ENCODE measurements around the gene PRDM2. TPM values are rescaled to one million over a fixed set of nuclear protein-coding genes. Genes with fewer than 3 reads are reported as not detected.

The PRDM2 gene
- total and polyA plus RNA-seq, 2 experiments from 2014 or later: 11.5 to 18.6 TPM

DNA sequence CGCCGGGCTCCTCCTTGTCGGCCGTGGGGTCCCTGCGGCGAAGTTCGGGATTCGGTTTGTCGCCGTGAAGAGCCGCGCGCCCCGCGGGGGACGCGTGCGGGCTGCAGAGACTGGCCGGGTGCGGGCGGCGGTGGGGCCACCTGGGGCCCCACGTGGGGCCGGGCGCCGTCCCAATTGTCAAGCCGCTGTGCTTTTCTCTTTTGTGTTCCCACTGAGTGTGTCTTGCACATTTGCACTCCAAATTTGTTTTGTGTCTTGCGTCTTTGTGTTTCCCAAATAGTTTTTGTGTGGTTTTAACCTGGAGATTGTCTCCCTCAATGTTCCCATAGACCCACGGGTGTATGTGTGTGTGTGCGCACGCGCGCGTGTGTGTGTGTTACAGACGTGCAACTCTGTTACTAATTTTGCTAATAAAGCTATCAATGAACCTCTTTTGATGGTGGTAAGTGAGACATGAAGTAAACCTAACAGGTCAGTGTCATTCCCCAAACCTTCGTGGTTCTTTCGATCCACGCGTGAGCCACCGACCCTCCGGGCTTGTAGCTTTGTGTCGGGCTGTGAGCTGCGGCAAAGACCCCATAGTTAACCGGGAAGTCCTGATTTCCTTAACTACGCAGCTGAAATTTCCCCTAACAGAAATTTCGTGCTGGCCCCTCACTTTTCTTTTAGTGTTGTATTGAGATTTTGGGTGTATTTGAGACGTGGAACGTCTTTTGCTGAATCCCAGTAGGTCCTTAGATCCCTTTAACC lies 708 bp downstream of the PRDM2 start:
- peaks cover 46% of the 10 kb centered on the region for H3K79me2 ChIP-seq
- peaks cover 6% of the 10 kb centered on the region for H3K4me1 ChIP-seq (ENCODE audit: insufficient read depth)
- no peaks in the 10 kb centered on the region for H3K9me2 ChIP-seq (replicated peaks; ENCODE audit: insufficient read depth)
- no peaks in the 10 kb centered on the region for H3K27me3 ChIP-seq
- no peaks in the 10 kb centered on the region for H3K9me3 ChIP-seq (ENCODE audit: low read depth)
- H4K20me1 ChIP-seq (ENCODE audit: insufficient read depth, poor library complexity, severe bottlenecking): no peaks in the 10 kb centered on the region
- H3K4me2 ChIP-seq: peak overlapping the region; percentile 74
- TF ChIP-seq EZH2 (IDR thresholded peaks at IDR 0.05; ENCODE audit: borderline replicate concordance) (no peak), EZH2phosphoT487 (IDR thresholded peaks at IDR 0.05; ENCODE audit: low read depth, severe bottlenecking, unreplicated experiment) (no peak)
- TF ChIP-seq, protein P1, sequence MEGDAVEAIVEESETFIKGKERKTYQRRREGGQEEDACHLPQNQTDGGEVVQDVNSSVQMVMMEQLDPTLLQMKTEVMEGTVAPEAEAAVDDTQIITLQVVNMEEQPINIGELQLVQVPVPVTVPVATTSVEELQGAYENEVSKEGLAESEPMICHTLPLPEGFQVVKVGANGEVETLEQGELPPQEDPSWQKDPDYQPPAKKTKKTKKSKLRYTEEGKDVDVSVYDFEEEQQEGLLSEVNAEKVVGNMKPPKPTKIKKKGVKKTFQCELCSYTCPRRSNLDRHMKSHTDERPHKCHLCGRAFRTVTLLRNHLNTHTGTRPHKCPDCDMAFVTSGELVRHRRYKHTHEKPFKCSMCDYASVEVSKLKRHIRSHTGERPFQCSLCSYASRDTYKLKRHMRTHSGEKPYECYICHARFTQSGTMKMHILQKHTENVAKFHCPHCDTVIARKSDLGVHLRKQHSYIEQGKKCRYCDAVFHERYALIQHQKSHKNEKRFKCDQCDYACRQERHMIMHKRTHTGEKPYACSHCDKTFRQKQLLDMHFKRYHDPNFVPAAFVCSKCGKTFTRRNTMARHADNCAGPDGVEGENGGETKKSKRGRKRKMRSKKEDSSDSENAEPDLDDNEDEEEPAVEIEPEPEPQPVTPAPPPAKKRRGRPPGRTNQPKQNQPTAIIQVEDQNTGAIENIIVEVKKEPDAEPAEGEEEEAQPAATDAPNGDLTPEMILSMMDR (IDR thresholded peaks at IDR 0.05; ENCODE audit: poor library complexity): no peak
- WGBS (ENCODE audit: low lambda C conversion rate, missing lambda C conversion rate): 17% methylated on average over 46 of the region's 48 CpGs
- peak overlapping the region; percentile 99 for H3K27ac ChIP-seq
- peak overlapping the region; percentile 96 for H2AFZ ChIP-seq
- no peaks in the 10 kb centered on the region for H3K36me3 ChIP-seq (replicated peaks; ENCODE audit: insufficient read depth, low read depth)
- DNase-seq (ENCODE audit: low spot score): peak; percentile 50
- peak overlapping the region; percentile 93 for H3K4me3 ChIP-seq

GRCh38 chr1:13701271-13701640 lies 1.3 kb downstream of the PRDM2 start:
- no peaks in the 10 kb centered on the region for H3K9me3 ChIP-seq (ENCODE audit: low read depth)
- H3K4me3 ChIP-seq: peak overlapping the region; percentile 93
- H3K79me2 ChIP-seq: peaks cover 50% of the 10 kb centered on the region
- H3K4me1 ChIP-seq (ENCODE audit: insufficient read depth): peaks cover 6% of the 10 kb centered on the region
- TF ChIP-seq EZH2 (IDR thresholded peaks at IDR 0.05; ENCODE audit: borderline replicate concordance): no peak
- no peak for TF ChIP-seq EZH2phosphoT487 (IDR thresholded peaks at IDR 0.05; ENCODE audit: low read depth, severe bottlenecking, unreplicated experiment)
- TF ChIP-seq, protein P1 (IDR thresholded peaks at IDR 0.05; ENCODE audit: poor library complexity): no peak
- peak overlapping the region; percentile 74 for H3K4me2 ChIP-seq
- H3K36me3 ChIP-seq (replicated peaks; ENCODE audit: insufficient read depth, low read depth): no peaks in the 10 kb centered on the region
- no peaks in the 10 kb centered on the region for H3K27me3 ChIP-seq
- no peak for DNase-seq (ENCODE audit: low spot score)
- no peaks in the 10 kb centered on the region for H3K9me2 ChIP-seq (replicated peaks; ENCODE audit: insufficient read depth)
- peak overlapping the region; percentile 99 for H3K27ac ChIP-seq
- 85% methylated on average over 6 of the region's 6 CpGs for WGBS (ENCODE audit: low lambda C conversion rate, missing lambda C conversion rate)
- peak overlapping the region; percentile 96 for H2AFZ ChIP-seq
- H4K20me1 ChIP-seq (ENCODE audit: insufficient read depth, poor library complexity, severe bottlenecking): no peaks in the 10 kb centered on the region

DNA sequence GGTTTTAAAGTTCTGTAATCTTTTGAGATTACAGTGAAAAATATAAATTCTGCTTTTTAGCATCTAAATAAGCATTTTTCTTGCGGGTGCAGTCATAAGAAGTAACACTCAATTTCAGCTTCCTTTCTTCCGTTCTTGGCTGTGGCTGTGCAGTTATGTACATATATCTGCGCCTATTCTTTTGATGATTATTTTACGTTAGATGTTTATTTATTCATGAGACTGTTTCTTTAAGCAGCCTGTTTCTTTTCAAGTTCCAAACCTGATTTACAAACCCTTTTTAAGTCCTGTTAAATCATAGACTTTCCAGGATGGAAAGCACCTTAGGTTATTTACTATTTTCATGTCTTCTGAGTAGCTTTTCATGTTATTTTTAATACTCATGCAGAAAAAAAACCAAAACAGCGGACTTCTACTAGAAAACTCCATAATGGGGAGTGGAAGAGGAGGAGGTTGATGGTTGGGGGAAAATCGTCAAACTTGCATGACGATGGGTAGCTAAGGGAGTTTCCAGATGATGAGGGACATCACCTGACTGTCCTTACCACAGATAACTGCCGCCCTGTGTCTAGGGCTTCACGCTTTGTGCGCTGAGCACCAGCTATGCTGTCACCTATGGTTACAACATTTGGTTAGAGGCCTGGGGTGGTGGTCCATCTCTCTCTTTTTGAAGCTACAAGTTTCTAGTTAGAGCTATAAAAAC lies 2.6 kb downstream of the PRDM2 start:
- Histone ChIP-seq H3K9me3 (ENCODE audit: low read depth) (no peaks in the 10 kb centered on the region), H3K27me3 (no peaks in the 10 kb centered on the region), H2AFZ (no peak overlapping the region), H3K79me2 (peaks cover 63% of the 10 kb centered on the region), H4K20me1 (ENCODE audit: insufficient read depth, poor library complexity, severe bottlenecking) (no peaks in the 10 kb centered on the region), H3K4me1 (ENCODE audit: insufficient read depth) (peaks cover 6% of the 10 kb centered on the region), H3K4me3 (no peak overlapping the region), H3K36me3 (replicated peaks; ENCODE audit: insufficient read depth, low read depth) (no peaks in the 10 kb centered on the region), H3K27ac (no peak overlapping the region), H3K9me2 (replicated peaks; ENCODE audit: insufficient read depth) (no peaks in the 10 kb centered on the region), H3K4me2 (no peak overlapping the region)
- no peak for DNase-seq (ENCODE audit: low spot score)
- 87% methylated on average over 10 of the region's 10 CpGs for WGBS (ENCODE audit: low lambda C conversion rate, missing lambda C conversion rate)
- TF ChIP-seq, protein P1 (IDR thresholded peaks at IDR 0.05; ENCODE audit: poor library complexity): no peak
- TF ChIP-seq EZH2phosphoT487 (IDR thresholded peaks at IDR 0.05; ENCODE audit: low read depth, severe bottlenecking, unreplicated experiment): no peak
- TF ChIP-seq EZH2 (IDR thresholded peaks at IDR 0.05; ENCODE audit: borderline replicate concordance): no peak
